OCI-LY1 (cell line): ENCODE results near the gene SLC6A9.

Source experiments
- CTCF ChIP-seq: fragments of 200-600 bp; sonication (generic), shearing (Covaris generic); IDR thresholded peaks from 2 replicates; pipeline ENCODE4 v1.5.1; 2017; ENCODE audit warnings: mild to moderate bottlenecking, antibody characterized with exemption, low read length, moderate library complexity, mixed read lengths
- EZH2 ChIP-seq: fragments of 200-600 bp; sonication (generic), shearing (Covaris generic); IDR thresholded peaks from 2 replicates; pipeline ENCODE4 v1.8.0; 2017; ENCODE audit warnings: borderline replicate concordance, mixed run types, mild to moderate bottlenecking, antibody characterized with exemption, low read length, moderate library complexity, mixed read lengths

- TF ChIP-seq EZH2 (no peak), CTCF (no peak)
These were observed 52.1 kb downstream of the SLC6A9 start for GRCh38 chr1:43979261-43979527.
